Tibial artery (tissue), 4 donors: ENCODE measurements around the gene CACNA1C.

ENCODE experiments used
- DNase-seq, 2 donors: peaks; one replicate each; pipeline ENCODE4 v3.0.0-alpha.2; 2019
- H3K27ac ChIP-seq, 2 donors: fragments of 200-600 bp; sonication (generic) in 1 of 2; 1 replicate in 1 of 2; 2 replicates in 1 of 2; pipeline ENCODE4 v1.5.1; 2018 to 2019; ENCODE audit warnings: mild to moderate bottlenecking in 1 of 2
- H3K27me3 ChIP-seq, 2 donors: fragments of 200-600 bp; sonication (generic) in 1 of 2; one replicate each; pipeline versions ENCODE4 v1.5.1 to v1.6.0; 2016 to 2019
- H3K36me3 ChIP-seq, 3 donors: fragments of 200-600 bp; sonication (generic) in 2 of 3; one replicate each; pipeline ENCODE4 v1.5.1; 2016 to 2019; ENCODE audit warnings: mild to moderate bottlenecking in 2 of 3
- H3K4me1 ChIP-seq, 4 donors: fragments of 200-600 bp; sonication (generic) in 2 of 4; 1 replicate in 3 of 4; 2 replicates in 1 of 4; pipeline ENCODE4 v1.5.1; 2016 to 2019
- H3K4me3 ChIP-seq, 2 donors: fragments of 200-600 bp; sonication (generic) in 1 of 2; 1 replicate in 1 of 2; 2 replicates in 1 of 2; pipeline ENCODE4 v1.5.1; 2018 to 2019; ENCODE audit warnings: mild to moderate bottlenecking in 2 of 2
- H3K9me3 ChIP-seq, 3 donors: fragments of 200-600 bp; sonication (generic) in 1 of 3; one replicate each; pipeline ENCODE4 v1.5.1; 2016 to 2019
- CTCF ChIP-seq, 2 experiments: fragments of 200-600 bp in 1 of 2; fragments of 450-650 bp in 1 of 2; IDR thresholded peaks; one replicate each; pipeline ENCODE4 v1.5.1; 2017 to 2019; ENCODE audit warnings: antibody characterized with exemption in 2 of 2, mild to moderate bottlenecking in 1 of 2, moderate library complexity in 1 of 2
- intact Hi-C: fragments of 100-400 bp; cut with DNase I; formaldehyde crosslinking; loops from one replicate; pipeline ENCODE4 v1.15.0; 2023; ENCODE audit warnings: low total_unique reads

CACNA1C gene

GRCh38 chr12:2403221-2403976 lies 350.6 kb downstream of the CACNA1C start:
- H3K4me1 ChIP-seq, result no peaks in the 10 kb centered on the region

GRCh38 chr12:2405039-2405438 lies 352.3 kb downstream of the CACNA1C start:
- DNase-seq, result peak in 1 of 2 donors; percentile 4
- intact Hi-C loops, result no loop called here
- no peaks in the 10 kb centered on the region for H3K4me1 ChIP-seq
- H3K36me3 ChIP-seq, result no peaks in the 10 kb centered on the region
- H3K9me3 ChIP-seq, result no peaks in the 10 kb centered on the region
- no peaks in the 10 kb centered on the region for H3K27me3 ChIP-seq
- no peak for TF ChIP-seq CTCF (IDR thresholded peaks at IDR 0.05)
- H3K4me3 ChIP-seq, result no peak overlapping the region
- no peak overlapping the region for H3K27ac ChIP-seq

More at GRCh38 chr12:2403221-2403976, 350.6 kb downstream of the CACNA1C start:
- no peak for TF ChIP-seq CTCF (IDR thresholded peaks at IDR 0.05)
- intact Hi-C loops, result no loop called here
- Histone ChIP-seq H3K4me3 (no peak overlapping the region), H3K27me3 (no peaks in the 10 kb centered on the region), H3K36me3 (no peaks in the 10 kb centered on the region), H3K9me3 (no peaks in the 10 kb centered on the region), H3K27ac (no peak overlapping the region)
- DNase-seq, result peak in 1 of 2 donors; percentile 49

GRCh38 chr12:2406903-2407302 lies 354.1 kb downstream of the CACNA1C start:
- H3K27ac ChIP-seq, result no peak overlapping the region
- no peak for TF ChIP-seq CTCF (IDR thresholded peaks at IDR 0.05)
- peak in 1 of 2 donors; percentile 61 for DNase-seq
- no peaks in the 10 kb centered on the region for H3K4me1 ChIP-seq
- no peaks in the 10 kb centered on the region for H3K27me3 ChIP-seq
- H3K36me3 ChIP-seq, result no peaks in the 10 kb centered on the region
- H3K9me3 ChIP-seq, result no peaks in the 10 kb centered on the region
- intact Hi-C loops, result no loop called here
- no peak overlapping the region for H3K4me3 ChIP-seq

GRCh38 chr12:2408262-2408661 lies 355.5 kb downstream of the CACNA1C start:
- no peaks in the 10 kb centered on the region for H3K9me3 ChIP-seq
- intact Hi-C loops, result no loop called here
- no peak overlapping the region for H3K4me3 ChIP-seq
- no peaks in the 10 kb centered on the region for H3K36me3 ChIP-seq
- no peaks in the 10 kb centered on the region for H3K27me3 ChIP-seq
- no peak for TF ChIP-seq CTCF (IDR thresholded peaks at IDR 0.05)
- H3K4me1 ChIP-seq, result no peaks in the 10 kb centered on the region
- H3K27ac ChIP-seq, result no peak overlapping the region
- no peak for DNase-seq

GRCh38 chr12:2409656-2410265 lies 357.0 kb downstream of the CACNA1C start:
- intact Hi-C loops, result no loop called here
- TF ChIP-seq CTCF (IDR thresholded peaks at IDR 0.05), result no peak

More at GRCh38 chr12:2409656-2410265, 357.0 kb downstream of the CACNA1C start:
- Histone ChIP-seq H3K36me3 (no peaks in the 10 kb centered on the region), H3K27me3 (no peaks in the 10 kb centered on the region), H3K27ac (no peak overlapping the region), H3K4me3 (no peak overlapping the region), H3K9me3 (no peaks in the 10 kb centered on the region), H3K4me1 (peaks cover 0 to 15% (median 6%) of the 10 kb centered on the region in 4 donors)
- peak in 1 of 2 donors; percentile 55 for DNase-seq
